ENCODE data around the gene PSMD12.

DNA sequence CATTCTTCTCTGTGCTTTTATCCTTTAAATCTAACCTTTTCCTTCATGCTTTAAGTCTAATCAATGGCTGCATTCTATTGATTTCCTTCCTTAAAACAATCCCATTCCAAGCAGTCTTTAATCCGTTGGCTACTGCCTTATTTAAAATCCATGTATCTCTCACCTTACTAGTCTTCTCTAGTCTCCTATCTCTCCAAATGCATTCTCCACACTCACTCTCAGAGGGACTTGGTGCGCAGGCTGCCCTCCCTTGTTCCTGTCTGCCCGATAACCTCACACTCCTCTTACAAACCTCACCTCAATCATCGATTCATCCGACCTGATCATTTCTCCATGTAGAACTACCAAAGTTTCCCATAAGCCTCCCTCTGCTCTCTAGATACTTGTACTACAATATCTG lies 23.1 kb downstream of the PSMD12 start:
- TF ChIP-seq CTCF (IDR thresholded peaks at IDR 0.05; ENCODE audit: poor library complexity, severe bottlenecking) (no peak), POLR2AphosphoS5 (IDR thresholded peaks at IDR 0.05) (no peak), REST (IDR thresholded peaks at IDR 0.05; ENCODE audit: borderline replicate concordance) (no peak), EP300 (conservative IDR thresholded peaks at IDR 0.05; ENCODE audit: poor library complexity, severe bottlenecking) (no peak), RAD21 (conservative IDR thresholded peaks at IDR 0.05) (no peak), EZH2 (IDR thresholded peaks at IDR 0.05; ENCODE audit: borderline replicate concordance, insufficient read depth, low read length, poor library complexity, severe bottlenecking) (no peak), SMC3 (conservative IDR thresholded peaks at IDR 0.05; ENCODE audit: poor library complexity) (no peak)

Data from neural cell (in vitro differentiated cells).